Cardiac fibroblast (primary cell): Measurements from ENCODE around the gene CD207.

Experiments
- DNase-seq, 2 donors: peaks; one replicate each; pipeline versions ENCODE4 v3.0.0 to v3.0.0-alpha.2; 2010; ENCODE audit warnings: low read depth in 2 of 2
- H3K4me3 ChIP-seq, 2 donors: replicated peaks in 1 of 2; 1 replicate in 1 of 2; 2 replicates in 1 of 2; pipeline ENCODE4 v1.5.1; 2011; ENCODE audit warnings: low read depth in 2 of 2, low read length in 2 of 2, mild to moderate bottlenecking in 2 of 2, moderate library complexity in 1 of 2
- CTCF ChIP-seq: IDR thresholded peaks from one replicate; pipeline ENCODE4 v1.5.1; 2011; ENCODE audit warnings: low read depth, mild to moderate bottlenecking, low read length, inconsistent platforms

Gene CD207

GRCh38 chr2:70830366-70830765 is 5.2 kb downstream of the CD207 start:
- DNase-seq, result peak; percentile 2 to 31
- no peak overlapping the region for H3K4me3 ChIP-seq
- no peak for TF ChIP-seq CTCF

DNA sequence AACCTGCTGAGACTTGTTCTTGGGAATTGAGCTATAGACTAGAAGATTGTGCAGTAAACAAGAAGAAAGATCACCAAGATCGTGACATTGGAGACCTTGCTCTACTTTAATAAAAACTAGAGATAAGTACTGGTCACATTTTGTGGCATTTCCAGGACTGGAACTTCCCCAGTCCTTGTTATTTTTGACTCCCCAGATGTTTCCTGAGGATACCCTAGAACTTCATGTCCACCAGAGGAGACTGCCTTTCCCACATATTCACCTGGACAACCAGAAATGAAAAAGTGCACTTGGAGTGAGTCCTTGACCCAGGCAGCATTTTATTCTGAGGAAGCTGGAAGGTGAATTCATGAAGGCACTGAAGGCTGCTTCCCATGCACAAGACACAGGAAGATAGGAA is 5.7 kb downstream of the CD207 start:
- DNase-seq, result no peak
- H3K4me3 ChIP-seq, result no peak overlapping the region
- TF ChIP-seq CTCF, result no peak

DNA sequence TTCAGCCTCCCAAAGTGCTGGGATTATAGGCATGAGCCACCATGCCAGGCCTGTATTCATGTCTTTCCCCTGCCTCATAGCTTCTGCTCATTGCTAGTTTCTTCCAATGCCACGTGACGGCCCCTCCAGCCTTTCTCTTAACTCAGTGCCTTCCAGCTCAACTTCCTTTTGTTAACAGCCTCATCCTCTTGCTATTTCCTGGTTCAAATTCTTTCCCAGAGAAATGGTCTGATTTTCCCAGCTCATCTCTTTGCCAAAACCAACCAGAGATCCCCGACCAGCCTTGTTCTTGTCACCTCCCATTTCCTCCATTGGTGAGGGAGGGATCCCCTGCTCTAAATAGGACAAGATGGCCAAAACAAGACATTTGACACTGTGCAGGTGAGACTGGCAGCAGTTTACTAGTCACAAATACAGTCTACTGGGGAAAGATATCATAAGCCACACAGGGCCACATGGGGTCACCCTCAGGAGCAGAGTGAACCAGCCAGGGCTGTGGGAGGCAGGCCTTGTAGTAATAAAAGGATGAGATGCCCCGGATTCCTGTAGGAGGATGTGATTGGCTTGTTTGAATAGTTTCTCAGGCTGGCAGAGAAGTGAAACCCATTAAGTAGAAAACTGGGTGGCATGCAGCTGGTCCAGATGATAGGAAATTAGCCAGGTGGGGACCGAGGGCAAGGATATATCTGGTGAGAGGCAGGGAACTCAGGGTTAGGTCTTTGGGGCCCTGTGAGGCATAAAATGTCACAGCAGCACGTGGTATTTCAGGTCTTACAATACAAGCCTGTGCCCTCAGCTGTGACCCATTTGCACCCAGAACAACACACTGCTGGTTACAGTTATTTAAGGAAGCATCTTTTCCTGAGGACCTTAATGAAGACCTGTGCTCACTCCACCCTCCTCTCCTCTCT is 6.4 kb downstream of the CD207 start:
- DNase-seq, result peak; percentile 64 to 68
- no peak overlapping the region for H3K4me3 ChIP-seq
- TF ChIP-seq CTCF, result no peak

DNA sequence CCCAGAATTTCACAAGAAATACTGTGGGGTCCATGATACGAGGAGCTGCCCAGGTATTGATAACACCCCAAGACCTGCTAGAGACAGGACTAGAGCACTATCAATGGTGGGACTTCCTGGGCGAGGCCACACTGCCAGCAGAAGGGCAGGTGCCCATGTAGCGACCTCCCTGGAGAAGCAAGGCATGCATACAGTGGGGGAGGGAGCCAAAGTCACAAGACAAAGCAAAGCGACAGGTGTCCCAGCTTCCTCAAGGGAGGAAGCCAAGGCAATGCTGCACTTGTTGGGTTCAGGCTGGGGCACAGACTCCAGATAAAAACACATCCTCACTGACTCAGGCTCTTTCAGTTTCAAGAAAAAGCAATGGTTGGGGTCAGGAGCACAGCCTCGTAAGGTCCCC is 7.5 kb downstream of the CD207 start:
- H3K4me3 ChIP-seq, result no peak overlapping the region
- DNase-seq, result no peak
- TF ChIP-seq CTCF, result no peak

DNA sequence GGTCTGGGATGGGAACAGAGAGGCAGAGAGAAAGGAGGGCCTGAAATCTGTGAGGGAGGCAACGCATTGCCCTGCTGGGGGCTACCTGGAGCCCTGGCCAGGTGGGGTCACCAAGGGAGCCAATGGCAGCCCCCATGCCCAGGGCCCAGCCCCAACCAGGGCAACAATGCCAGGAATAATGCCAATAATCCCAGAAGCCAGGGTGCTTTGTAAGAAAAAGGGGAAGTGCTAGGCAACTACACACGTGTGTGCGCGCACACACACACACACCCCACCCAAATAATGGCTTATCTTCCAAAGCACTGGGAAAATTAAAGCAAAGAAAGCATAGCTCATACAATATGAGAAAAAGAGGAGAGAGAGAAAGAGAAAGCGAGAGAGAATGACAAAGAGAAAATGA is 8.2 kb downstream of the CD207 start:
- no peak overlapping the region for H3K4me3 ChIP-seq
- no peak for TF ChIP-seq CTCF
- no peak for DNase-seq

DNA sequence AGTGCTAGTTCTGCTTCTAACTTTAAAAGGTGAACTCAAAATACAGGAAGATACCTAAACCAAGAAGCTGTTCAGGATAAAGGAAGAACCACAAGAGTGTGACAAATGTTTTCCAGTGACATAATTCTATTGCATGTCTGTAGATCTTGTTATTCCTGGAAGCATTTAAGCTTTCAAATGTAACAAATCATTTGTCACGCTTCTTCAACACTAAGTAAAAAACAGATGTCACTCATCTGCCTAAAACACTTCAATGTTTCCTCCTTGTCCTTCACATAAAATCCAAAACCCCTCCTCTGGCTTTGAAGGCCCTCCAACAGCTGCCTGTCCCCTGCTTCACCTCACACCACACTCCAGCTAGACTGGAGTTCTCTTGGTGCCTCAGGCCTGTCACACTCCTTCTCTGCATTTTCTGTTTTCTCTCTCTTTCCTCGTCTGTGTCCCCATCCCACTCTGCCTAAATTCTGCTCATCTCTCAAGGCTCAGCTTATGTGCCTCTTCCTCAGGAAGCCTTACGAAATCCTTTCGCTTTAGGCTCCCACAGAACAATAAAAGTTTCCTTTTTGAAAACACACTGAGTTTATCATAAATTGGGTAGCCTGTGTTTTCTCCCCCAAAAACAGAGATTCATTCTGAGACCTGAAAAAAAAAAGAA is 8.8 kb downstream of the CD207 start:
- no peak overlapping the region for H3K4me3 ChIP-seq
- TF ChIP-seq CTCF, result no peak
- DNase-seq, result no peak
